ENCODE results near the gene RBM3.
"Not testable (repeated sequence)": the region's sequence is repeated elsewhere in the genome, so short reads cannot be mapped to it uniquely, and the experiment has no call there.

RBM3 gene

DNA sequence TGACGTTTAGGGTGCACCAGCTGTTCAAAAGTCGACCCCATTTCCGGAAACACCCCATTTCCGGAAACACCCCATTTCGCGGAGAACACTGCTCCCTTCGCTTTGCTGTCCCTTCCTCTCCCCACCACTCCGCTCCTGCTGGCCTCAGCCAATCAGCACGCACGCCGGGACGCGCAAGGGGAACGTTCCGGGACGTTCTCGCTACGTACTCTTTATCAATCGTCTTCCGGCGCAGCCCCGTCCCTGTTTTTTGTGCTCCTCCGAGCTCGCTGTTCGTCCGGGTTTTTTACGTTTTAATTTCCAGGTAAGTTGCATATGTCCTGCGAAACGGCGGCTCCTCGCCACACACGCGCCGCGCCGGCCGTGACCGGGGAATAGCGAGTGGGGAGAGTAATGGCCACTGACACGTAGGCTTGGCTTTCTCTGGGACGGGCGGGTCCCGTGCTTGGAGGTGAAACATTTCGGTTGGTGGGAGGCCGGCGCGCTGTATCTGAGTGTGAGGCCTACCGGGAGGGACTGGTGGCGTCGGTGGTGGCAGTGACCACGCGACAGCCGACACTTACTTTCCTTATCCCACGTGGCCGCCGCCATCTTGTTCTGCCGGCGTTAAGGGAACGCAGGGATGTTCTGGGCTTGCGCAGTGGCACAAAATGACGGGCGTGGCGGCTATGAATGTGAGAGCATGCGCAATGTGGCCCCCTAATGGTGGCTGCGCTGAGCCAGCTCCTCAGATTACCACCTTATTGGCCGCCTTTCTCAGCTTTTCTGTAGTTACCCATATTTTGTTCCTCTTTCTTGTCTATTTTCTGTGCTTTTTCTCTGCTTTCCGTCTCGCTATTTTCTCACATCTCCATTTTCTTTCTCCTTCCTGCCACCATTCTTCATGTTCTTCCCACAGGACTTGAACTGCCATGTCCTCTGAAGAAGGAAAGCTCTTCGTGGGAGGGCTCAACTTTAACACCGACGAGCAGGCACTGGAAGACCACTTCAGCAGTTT, at the start of gene RBM3:
TSS of gene RBM3 (plus strand) at position 215 of the 997 bp plus-strand sequence. CDS start at position 912, 697 bp downstream.
- DNase-seq = peak; percentile 89

- not testable (repeated sequence) for DNase-seq
These were observed 48.4 kb upstream of the RBM3 start for GRCh38 chrX:48525853-48526252.

- no peak for DNase-seq
These were observed 43.5 kb upstream of the RBM3 start for GRCh38 chrX:48530736-48531135.

GRCh38 chrX:48531358-48531959, 42.8 kb upstream of the RBM3 start:
- DNase-seq = peak; percentile 65

DNA sequence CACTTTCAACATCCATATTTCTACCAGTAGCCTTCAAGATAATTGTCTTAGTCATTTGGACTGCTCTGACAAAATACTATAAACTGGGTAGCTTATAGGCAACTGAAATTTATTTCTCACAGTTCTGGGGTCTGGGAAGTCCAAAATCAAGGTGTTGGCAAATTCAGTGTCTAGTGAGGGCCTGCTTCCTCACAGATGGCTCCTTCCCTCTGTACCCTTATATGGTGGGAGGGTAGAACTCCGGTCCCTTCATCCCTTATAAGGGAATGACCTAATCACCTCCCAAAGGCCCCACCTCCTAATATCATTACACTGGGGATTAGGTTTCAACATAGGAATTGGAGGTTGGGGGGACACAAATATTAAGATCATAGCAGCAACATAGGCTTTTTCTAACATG, 42.1 kb upstream of the RBM3 start:
- no peak for DNase-seq

DNA sequence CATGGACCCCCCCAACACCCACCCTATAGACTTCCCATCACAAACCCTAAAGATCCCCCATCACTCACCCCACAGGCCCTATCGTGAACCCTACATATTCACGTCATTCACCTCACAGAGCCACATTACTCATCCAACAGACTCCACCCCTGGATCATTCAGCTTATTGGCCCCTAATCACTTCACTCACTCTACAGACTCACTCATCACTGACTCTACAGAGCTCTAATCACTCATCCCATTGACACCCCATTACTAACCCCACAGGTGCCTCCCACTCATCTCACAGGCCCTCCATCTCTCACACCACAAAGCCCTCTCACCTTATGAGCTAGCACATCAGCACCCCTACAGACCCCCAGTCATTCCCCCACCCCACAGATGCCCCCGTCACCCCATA, 41.1 kb upstream of the RBM3 start:
- DNase-seq = no peak

GRCh38 chrX:48538641-48539344, 35.5 kb upstream of the RBM3 start:
- DNase-seq = no peak

DNA sequence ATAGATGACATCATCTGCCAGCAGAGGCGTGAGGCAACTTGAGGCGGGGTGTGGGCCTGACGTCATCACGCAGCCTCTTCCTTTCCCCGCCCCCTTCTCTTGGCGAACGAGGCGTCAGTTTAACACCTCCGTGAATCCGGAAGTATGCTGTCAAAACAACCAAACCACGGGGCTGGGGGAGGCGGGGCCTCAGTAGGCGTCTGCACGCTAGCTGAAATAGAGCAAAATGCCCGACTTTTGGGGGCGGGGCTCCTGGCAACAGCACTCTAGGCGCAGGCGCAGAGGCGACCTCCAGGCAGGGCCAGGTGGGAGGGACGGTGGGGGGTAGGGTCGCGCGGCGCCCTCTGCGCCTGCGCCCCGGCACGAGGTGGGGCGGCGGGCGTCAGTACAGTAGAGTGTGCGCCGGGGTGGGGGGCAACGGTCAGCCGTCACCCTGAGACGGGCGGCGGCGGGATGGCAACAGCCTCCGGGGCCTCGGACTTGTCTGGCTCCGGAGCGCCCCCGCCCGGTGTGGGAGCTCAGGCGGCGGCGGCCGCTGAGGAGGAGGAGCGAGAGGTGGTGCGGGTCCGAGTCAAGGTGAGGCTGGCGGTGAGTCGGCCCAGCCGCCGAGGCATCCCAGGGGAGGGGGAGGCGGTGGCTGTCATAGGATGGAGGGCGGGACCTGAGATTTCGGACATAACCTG, 34.8 kb upstream of the RBM3 start, which contains the start of gene TBC1D25:
TSS of gene TBC1D25 (plus strand) at position 370 of the 683 bp plus-strand sequence. CDS start at position 454, 84 bp downstream.
- DNase-seq = peak; percentile 95

DNA sequence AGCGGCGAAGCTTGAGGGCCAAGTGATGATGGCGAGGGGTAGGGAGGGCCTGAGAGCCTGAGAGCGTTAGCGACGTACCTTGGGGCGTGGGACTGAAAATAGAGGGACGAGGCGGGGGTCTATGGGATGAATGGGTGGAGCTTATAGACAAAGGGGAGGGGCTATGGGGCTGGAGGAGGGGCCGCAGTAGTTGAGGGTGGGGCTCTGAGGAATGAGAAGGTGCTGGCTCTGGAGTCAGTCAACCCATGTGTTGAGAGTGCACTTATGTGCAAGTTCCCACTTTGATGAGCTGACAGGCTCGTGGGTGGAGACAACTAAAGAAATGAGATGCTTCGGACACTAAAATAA, 34.3 kb upstream of the RBM3 start:
- peak; percentile 43 for DNase-seq

GRCh38 chrX:48540480-48540879, 33.8 kb upstream of the RBM3 start:
- DNase-seq = no peak

DNA sequence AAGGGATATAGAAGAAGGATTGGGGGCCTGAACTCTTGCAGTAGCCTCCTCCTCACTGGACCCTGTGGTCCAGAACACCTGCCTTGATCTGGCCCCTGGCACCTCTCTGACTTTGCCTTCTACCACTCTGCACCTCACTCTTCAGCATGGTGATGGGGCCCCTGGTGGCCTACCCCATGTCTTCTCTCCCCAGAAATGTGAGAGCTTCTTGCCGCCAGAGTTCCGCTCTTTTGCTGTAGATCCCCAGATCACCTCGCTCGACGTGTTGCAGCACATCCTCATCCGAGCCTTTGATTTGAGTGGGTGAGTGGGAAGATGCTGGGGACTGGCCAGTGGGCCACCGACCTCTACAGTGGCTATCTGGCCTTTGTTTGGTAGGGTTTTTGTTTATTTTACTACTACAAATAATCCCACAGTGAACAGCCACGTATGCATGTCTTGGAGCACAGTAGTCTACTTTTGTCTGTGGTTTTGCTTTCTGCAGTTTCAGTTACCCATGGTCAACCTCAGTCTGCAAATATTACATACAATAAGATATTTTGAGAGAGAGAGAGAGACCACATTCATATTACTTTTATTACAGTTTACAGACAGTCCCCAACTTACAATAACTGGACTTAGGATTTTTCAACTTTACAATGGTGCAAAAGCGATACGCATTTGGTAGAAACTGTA, 33.0 kb upstream of the RBM3 start:
- DNase-seq = no peak

DNA sequence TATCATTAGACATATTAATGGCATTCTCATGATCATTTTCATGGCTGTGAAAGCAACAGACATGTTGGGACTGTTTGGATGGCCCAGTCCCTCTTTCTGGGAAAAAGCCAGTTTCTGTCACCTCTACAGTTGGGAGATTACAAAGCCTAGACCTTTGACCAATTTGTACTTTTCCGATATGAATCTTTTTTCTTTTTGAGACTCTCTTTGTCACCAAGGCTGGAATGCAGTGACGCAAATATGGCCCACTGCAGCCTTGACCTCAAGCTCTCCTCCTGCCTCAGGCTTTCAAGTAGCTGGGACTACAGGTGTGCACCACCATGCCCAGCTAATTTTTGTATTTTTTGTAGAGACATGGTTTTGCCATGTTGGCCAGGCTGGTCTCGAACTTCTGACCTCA, 25.4 kb upstream of the RBM3 start:
- DNase-seq = no peak

DNA sequence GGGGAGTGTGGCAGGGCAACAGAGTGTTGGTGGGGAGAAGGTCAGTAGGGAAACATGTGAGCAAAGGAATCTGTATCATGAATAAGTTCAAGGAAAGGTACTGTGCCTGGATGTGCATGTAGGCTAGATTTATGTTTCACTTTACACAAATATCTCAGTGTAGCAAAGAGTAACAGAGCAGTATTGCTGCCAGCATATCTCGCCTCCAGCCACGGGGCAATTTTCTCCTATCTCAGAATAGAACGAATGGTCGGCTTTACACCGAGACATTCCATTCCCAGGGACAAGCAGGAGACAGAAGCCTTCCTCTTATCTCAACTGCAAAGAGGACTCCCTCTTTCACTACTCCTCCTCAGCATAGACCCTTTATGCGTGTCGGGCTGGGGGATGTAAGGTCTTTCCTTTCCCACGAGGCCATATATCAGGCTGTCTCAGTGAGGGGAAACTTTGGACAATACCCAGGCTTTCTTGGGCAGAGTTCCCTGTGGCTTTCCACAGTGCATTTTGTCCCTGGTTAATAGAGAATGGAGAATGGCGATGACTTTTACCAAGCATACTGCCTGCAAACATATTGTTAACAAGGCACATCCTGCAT, 18.5 kb upstream of the RBM3 start:
- DNase-seq = not testable (repeated sequence)

- peak; percentile 73 for DNase-seq
These were observed 16.0 kb upstream of the RBM3 start for GRCh38 chrX:48558271-48558670.

DNA sequence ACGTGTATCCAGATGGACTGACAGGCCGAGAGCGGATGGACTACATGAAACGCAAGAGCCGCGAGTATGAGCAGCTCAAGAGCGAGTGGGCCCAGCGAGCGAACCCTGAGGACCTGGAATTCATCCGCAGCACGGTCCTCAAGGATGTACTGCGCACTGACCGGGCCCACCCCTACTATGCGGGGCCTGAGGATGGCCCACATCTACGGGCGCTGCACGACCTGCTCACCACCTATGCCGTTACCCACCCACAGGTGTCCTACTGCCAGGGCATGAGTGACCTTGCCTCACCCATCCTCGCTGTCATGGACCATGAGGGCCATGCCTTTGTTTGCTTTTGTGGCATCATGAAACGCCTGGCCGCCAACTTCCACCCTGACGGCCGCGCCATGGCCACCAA, 14.6 kb upstream of the RBM3 start:
- DNase-seq = no peak

DNA sequence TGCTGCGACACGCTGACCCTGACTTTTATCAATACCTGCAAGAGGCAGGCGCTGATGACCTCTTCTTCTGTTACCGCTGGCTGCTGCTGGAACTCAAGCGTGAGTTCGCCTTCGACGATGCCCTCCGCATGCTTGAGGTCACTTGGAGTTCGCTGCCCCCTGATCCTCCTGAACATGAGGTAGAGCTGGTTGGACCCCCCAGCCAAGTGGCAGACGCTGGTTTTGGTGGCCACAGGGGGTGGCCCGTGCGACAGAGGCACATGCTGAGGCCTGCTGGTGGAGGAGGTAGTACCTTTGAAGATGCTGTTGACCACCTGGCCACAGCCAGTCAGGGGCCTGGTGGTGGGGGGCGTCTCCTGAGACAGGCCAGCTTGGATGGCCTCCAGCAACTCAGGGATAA, 14.2 kb upstream of the RBM3 start:
- DNase-seq = no peak

GRCh38 chrX:48560681-48561080, 13.6 kb upstream of the RBM3 start:
- no peak for DNase-seq

DNA sequence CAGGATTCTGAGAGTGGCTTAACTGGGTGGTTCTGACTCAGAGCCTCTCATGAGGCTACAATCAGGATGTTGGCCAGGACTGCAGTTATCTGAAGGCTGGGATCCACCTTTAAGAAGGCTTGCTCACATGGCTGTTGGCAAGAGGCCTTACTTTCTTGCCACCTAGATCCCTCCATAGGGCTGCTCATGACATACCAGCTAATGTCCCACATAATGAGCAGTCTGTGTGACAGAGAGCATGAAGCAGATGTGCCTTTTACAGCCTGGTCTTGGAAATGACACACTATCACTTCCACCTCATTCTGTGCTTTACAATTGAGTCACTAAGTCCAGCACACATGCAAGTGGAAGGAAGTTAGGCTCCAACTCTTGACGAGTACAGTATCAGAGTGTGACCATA, 4.3 kb upstream of the RBM3 start:
- DNase-seq = no peak

- DNase-seq = no peak
These were observed 504 bp upstream of the RBM3 start for GRCh38 chrX:48573690-48574269.

- no peak for DNase-seq
These were observed 1.4 kb downstream of the RBM3 start for GRCh38 chrX:48575642-48576041.

GRCh38 chrX:48576108-48576507, 1.8 kb downstream of the RBM3 start:
- DNase-seq = no peak

Data from EL (cell line).